Measurements from ENCODE around the gene CBFB.
"Not testable (repeated sequence)": the region's sequence is repeated elsewhere in the genome, so short reads cannot be mapped to it uniquely, and the experiment has no call there.

The CBFB gene

GRCh38 chr16:67039260-67040020 is 10.5 kb downstream of the CBFB start:
- DNase-seq (ENCODE audit: low read depth, low spot score) = no peak
- no peak overlapping the region for H3K4me3 ChIP-seq (ENCODE audit: low read depth, low read length)
- in situ Hi-C loops (cut with HindIII; ENCODE audit: low sequenced_read_pairs) = no loop called here
- no peak for TF ChIP-seq CTCF (IDR thresholded peaks at IDR 0.05; ENCODE audit: low read depth, low read length)

GRCh38 chr16:67040166-67040565 is 11.2 kb downstream of the CBFB start:
- DNase-seq (ENCODE audit: low read depth, low spot score) = no peak
- TF ChIP-seq CTCF (IDR thresholded peaks at IDR 0.05; ENCODE audit: low read depth, low read length) = no peak
- no peak overlapping the region for H3K4me3 ChIP-seq (ENCODE audit: low read depth, low read length)
- in situ Hi-C loops (cut with HindIII; ENCODE audit: low sequenced_read_pairs) = no loop called here

GRCh38 chr16:67040906-67041305 is 12.0 kb downstream of the CBFB start:
- peak; percentile 71 for DNase-seq (ENCODE audit: low read depth, low spot score)
- in situ Hi-C loops (cut with HindIII; ENCODE audit: low sequenced_read_pairs) = no loop called here
- no peak for TF ChIP-seq CTCF (IDR thresholded peaks at IDR 0.05; ENCODE audit: low read depth, low read length)
- H3K4me3 ChIP-seq (ENCODE audit: low read depth, low read length) = no peak overlapping the region

DNA sequence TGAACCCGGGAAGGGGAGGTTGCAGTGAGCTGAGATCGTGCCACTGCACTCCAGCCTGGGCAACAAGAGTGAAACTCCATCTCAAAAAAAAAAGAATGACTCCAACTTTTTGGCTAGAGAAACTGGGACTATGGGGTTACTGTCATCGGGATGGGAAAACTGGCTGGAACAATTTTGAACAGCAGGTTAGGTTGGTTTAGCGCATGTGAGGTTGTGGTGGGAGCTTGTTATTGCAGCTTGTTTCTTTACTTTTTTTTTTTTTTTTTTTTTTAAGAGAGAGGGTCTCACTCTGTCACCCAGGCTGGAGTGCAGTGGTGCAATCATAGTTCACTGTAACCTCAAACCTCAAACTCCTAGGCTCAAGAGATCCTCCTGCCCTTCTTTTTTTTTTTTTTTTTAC is 12.6 kb downstream of the CBFB start:
- in situ Hi-C loops (cut with HindIII; ENCODE audit: low sequenced_read_pairs); H3K4me3 ChIP-seq (ENCODE audit: low read depth, low read length); DNase-seq (ENCODE audit: low read depth, low spot score): not testable (repeated sequence)

DNA sequence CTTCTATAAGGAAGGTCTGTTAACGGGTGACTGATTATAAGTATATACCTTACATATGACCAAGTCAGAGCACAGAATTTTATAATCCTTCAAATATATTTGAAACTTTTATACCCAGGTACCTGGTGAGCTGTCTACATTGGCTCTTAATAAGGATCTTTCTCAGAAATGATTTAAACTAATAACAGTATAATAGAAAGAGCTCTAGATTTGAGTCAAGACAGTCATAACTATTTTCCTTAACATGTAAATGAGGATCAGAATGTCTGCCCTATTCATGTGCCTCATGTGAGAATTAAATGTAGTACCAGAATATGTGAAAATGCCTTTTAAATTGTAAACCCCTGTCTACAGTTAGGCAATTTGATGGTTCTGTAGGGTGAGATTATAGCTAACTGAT is 14.5 kb downstream of the CBFB start:
- no peak overlapping the region for H3K4me3 ChIP-seq (ENCODE audit: low read depth, low read length)
- TF ChIP-seq CTCF (IDR thresholded peaks at IDR 0.05; ENCODE audit: low read depth, low read length) = no peak
- no peak for DNase-seq (ENCODE audit: low read depth, low spot score)
- in situ Hi-C loops (cut with HindIII; ENCODE audit: low sequenced_read_pairs) = no loop called here

DNA sequence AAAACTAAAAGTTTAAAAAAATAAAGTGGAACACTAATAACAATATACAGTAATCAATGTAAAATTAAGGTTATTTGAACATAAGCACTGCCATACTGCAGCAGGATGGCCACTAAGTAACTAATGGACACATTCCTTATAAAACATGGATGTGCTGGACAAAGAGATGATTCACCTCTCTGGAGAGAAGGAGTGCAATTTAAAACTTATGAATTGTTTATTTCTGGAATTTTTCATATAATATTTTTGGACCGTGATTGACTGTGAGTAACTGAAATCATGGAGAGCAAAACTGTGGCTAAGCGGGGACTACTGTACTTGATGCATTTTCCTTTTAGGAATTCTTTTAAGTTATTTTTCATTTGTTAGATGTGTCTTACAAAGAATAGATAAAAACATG is 21.8 kb downstream of the CBFB start:
- in situ Hi-C loops (cut with HindIII; ENCODE audit: low sequenced_read_pairs) = no loop called here
- no peak for TF ChIP-seq CTCF (IDR thresholded peaks at IDR 0.05; ENCODE audit: low read depth, low read length)
- no peak overlapping the region for H3K4me3 ChIP-seq (ENCODE audit: low read depth, low read length)
- no peak for DNase-seq (ENCODE audit: low read depth, low spot score)

DNA sequence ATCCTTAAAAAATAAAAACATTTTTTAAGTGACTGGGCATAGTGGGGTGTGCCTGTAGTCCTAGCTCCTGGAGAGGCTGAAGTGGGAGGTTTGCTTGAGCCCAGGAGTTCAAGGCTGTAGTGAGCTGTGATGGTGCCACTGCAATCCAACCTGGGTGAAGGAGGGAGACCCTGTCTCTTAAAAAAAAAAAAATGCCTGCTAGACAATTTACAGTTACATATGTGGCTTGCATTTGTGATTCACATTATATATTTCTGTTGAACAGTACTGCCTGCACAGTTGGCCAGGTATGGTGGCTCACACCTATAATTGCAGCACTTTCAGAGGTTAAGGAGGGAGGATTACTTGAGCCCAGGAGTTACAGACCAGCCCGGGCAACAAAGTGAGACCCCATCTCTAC is 23.4 kb downstream of the CBFB start:
- no peak for DNase-seq (ENCODE audit: low read depth, low spot score)
- H3K4me3 ChIP-seq (ENCODE audit: low read depth, low read length) = no peak overlapping the region
- in situ Hi-C loops (cut with HindIII; ENCODE audit: low sequenced_read_pairs) = no loop called here
- TF ChIP-seq CTCF (IDR thresholded peaks at IDR 0.05; ENCODE audit: low read depth, low read length) = no peak
